Measurements from ENCODE around the gene SPTLC2. TPM values are rescaled to one million over a fixed set of nuclear protein-coding genes. Genes with fewer than 3 reads are reported as not detected.

Gene SPTLC2
- 49.4 and 93.5 TPM in 2 replicates for total RNA-seq

DNA sequence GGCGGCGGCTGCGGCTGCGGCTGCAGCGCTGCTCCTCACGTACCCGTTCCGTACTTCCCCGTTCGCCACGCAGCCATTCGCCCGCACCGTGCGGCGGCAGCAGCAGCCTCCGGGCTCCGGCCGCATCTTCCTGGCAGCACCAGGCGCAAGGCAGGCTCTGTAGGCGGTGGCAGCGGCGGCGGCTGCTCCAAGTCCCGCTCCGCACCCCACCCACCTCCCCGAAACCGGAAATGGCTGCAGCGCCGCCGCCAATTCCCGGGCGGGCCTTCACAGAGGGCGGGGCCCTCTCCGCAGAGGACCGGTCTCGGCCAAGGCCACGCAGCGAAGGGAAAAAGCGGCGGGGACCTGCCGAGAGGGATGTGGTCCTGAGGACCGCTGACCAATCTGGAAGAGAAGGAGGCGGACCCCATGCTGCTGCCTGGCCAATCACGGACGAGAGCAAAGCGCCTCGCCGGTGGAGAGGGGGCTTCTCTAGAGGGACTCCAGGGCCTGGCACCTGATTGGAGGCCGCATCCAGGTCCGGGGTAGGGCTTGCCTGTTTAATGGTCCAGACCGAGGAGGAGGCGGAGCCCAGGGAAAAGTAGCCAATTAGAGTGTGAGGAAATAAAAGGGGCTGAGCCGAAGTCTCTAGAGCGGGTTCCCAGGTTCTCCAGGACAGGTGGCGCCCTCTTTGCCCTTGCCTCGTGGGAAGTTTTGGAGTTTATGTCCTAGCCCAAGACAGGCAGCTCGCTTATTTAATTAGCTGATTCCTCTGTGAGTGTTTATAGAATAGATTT is at the start of gene SPTLC2:
TSS of gene SPTLC2 (minus strand) at position 184 of the 776 bp plus-strand sequence. CDS start at position 126, 58 bp downstream.

DNA sequence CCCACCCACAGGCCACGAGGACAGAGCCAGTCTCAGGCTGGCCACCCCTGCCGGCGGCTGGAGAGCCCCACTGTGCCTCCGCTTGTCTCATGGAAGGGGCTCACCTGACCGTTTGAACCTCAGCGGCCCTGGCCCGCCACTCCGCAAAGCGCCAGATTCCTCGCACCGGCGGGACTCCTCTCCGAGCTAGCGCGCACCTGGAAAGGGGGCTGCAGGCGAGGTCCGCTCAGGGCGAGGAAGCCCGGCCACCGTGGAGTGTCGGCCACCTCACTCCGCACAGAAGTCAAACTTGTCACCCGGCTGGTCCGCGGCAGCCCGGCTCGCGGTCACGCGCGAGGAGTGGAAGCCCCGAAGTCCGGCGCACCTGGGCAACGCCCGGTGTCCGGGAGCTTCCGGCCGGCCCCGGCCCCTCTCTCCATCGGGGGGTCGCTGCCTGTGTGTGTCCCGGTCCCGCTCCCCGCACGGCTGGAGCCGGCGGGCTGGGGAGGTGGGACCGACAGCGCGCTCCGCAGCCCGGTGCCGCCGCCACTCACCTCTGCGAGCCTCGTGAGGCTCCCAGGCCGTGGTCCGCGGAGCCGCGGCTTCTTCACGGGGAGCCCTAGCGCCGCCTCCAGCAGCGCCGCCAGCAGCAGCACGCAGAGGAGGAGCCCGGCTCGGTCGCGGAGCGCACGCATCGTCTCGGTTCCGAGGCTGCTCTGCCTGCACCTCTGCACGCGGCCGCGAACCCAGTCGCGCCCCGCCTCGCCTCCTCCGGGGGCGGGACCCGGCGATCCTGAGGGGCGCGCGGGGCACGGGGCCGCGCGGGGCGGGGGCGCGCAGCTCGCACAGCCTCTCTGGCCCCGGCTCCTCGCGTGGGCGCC is 118.1 kb downstream of the SPTLC2 start, which contains the start of gene ISM2:
TSS of gene ISM2 (minus strand) at position 697 of the 860 bp plus-strand sequence. CDS start at position 674, 23 bp downstream.

GRCh38 chr14:77457522-77458248 is 158.8 kb downstream of the SPTLC2 start, which contains the start of the genes AHSA1 and VIPAS39:
TSS of gene AHSA1 (plus strand) at chr14:77458093. CDS start at chr14:77458190, 97 bp downstream.
TSS of gene VIPAS39 (minus strand) at chr14:77457601. CDS start at chr14:77454102, 3,499 bp downstream.

Other genes starting within 250 kb of the SPTLC2 start
- gene TMED8, start 239.5 kb downstream of the SPTLC2 start, total RNA-seq: 11.0 and 13.8 TPM in 2 replicates
- 2.3 and 4.0 TPM in 2 replicates for gene SAMD15, start 239.3 kb downstream of the SPTLC2 start, total RNA-seq
- gene NOXRED1, start 193.1 kb downstream of the SPTLC2 start, total RNA-seq: 0.15 TPM in 1 of 2 replicates, not detected in the other
- gene VIPAS39, start 159.0 kb downstream of the SPTLC2 start, total RNA-seq: 35.4 and 36.0 TPM in 2 replicates
- 186 and 213 TPM in 2 replicates for gene AHSA1, start 158.5 kb downstream of the SPTLC2 start, total RNA-seq
- gene ISM2, start 117.8 kb downstream of the SPTLC2 start, total RNA-seq: under 0.01 TPM in 1 of 2 replicates, not detected in the other
- 11.2 and 13.6 TPM in 2 replicates for gene ALKBH1, start 91.4 kb upstream of the SPTLC2 start, total RNA-seq
- 246 and 297 TPM in 2 replicates for gene SLIRP, start 91.5 kb upstream of the SPTLC2 start, total RNA-seq
- gene SNW1, start 144.5 kb upstream of the SPTLC2 start, total RNA-seq: 53.3 and 64.7 TPM in 2 replicates
- 2.3 and 2.6 TPM in 2 replicates for gene ADCK1, start 183.5 kb upstream of the SPTLC2 start, total RNA-seq